Stimulated activated CD8-positive, alpha-beta memory T cell treated with anti-CD3 and anti-CD28 coated beads, Interleukin-15, amount 100 ng/mL, for 1 hour (primary cell): ENCODE results near the gene GJA5.

Experiments
- DNase-seq: peaks from one replicate; pipeline ENCODE4 v3.0.0-alpha.2; 2020; ENCODE audit warnings: low read depth

GJA5 gene

GRCh38 chr1:147726168-147726567 is 34.2 kb downstream of the GJA5 start:
- no peak for DNase-seq

- no peak for DNase-seq
Observed at GRCh38 chr1:147725685-147726084, 34.7 kb downstream of the GJA5 start.

GRCh38 chr1:147723691-147724323 is 36.6 kb downstream of the GJA5 start:
- DNase-seq: no peak

GRCh38 chr1:147722124-147722523 is 38.3 kb downstream of the GJA5 start:
- no peak for DNase-seq

- DNase-seq: no peak
Observed at GRCh38 chr1:147721716-147722115, 38.7 kb downstream of the GJA5 start.

- no peak for DNase-seq
Observed at GRCh38 chr1:147720557-147720956, 39.8 kb downstream of the GJA5 start.

GRCh38 chr1:147719711-147720225 is 40.6 kb downstream of the GJA5 start:
- DNase-seq: no peak

GRCh38 chr1:147719029-147719698 is 41.2 kb downstream of the GJA5 start:
- DNase-seq: no peak

GRCh38 chr1:147717706-147718097 is 42.7 kb downstream of the GJA5 start:
- DNase-seq: no peak

GRCh38 chr1:147717051-147717705 is 43.2 kb downstream of the GJA5 start:
- no peak for DNase-seq

GRCh38 chr1:147712605-147713004 is 47.8 kb downstream of the GJA5 start:
- no peak for DNase-seq
